CD4-positive, alpha-beta T cell (primary cell): ENCODE data around the gene TF. TPM values are rescaled to one million over a fixed set of nuclear protein-coding genes. Genes with fewer than 3 reads are reported as not detected.

Experiments used
- ATAC-seq: fragments of 200-7000 bp; cut with Tn5 transposase; one replicate; pipeline ENCODE4 v1.10.0; 2022; ENCODE audit warnings: mild to moderate bottlenecking; ENCODE audit not compliant: poor library complexity
- CTCF ChIA-PET: fragments of 350-600 bp; sonication (Branson Sonifier 250); formaldehyde crosslinking; loops from one replicate; lab custom pipeline; 2021; ENCODE audit warnings: antibody characterized with exemption, inconsistent platforms; lab: Charles Lee
- POLR2A ChIA-PET: fragments of 350-600 bp; sonication (Branson Sonifier 250); formaldehyde crosslinking; loops from one replicate; lab custom pipeline; 2021; ENCODE audit warnings: antibody characterized with exemption, inconsistent platforms; lab: Charles Lee
- DNase-seq, 14 experiments: peaks; one replicate each; pipeline ENCODE4 v3.0.0-alpha.2; 2013 to 2020; ENCODE audit warnings: mixed read lengths in 2 of 14
- H3K27ac ChIP-seq, 2 donors: one replicate each; pipeline versions ENCODE4 v1.5.1 to v1.7.0; 2013; ENCODE audit warnings: low read length in 2 of 2, low read depth in 1 of 2, mild to moderate bottlenecking in 1 of 2
- H3K27me3 ChIP-seq, 2 experiments: 1 replicate in 1 of 2; 2 replicates in 1 of 2; pipeline versions ENCODE4 v1.6.1 to v1.7.0; 2013; ENCODE audit warnings: low read length in 2 of 2, control low read depth in 1 of 2, mild to moderate bottlenecking in 1 of 2, moderate library complexity in 1 of 2; ENCODE audit not compliant: insufficient read depth in 2 of 2, control insufficient read depth in 1 of 2
- H3K36me3 ChIP-seq: one replicate; pipeline ENCODE4 v1.6.1; 2013; ENCODE audit warnings: low read length, control low read depth; ENCODE audit not compliant: insufficient read depth
- H3K4me1 ChIP-seq: one replicate; pipeline ENCODE4 v1.6.1; 2013; ENCODE audit warnings: low read length, control low read depth; ENCODE audit not compliant: insufficient read depth
- H3K4me3 ChIP-seq: one replicate; pipeline ENCODE4 v1.5.1; 2013; ENCODE audit warnings: mild to moderate bottlenecking, low read length, moderate library complexity
- H3K9me3 ChIP-seq, 2 experiments: 1 replicate in 1 of 2; 2 replicates in 1 of 2; pipeline versions ENCODE4 v1.6.1 to v1.7.0; 2013; ENCODE audit warnings: low read length in 2 of 2, mild to moderate bottlenecking in 2 of 2, control low read depth in 1 of 2, moderate library complexity in 1 of 2; ENCODE audit not compliant: control insufficient read depth in 1 of 2, insufficient read depth in 1 of 2
- H3K27ac Mint-ChIP-seq: one replicate; pipeline ENCODE4 v1.8.0; 2020; ENCODE audit warnings: mixed read lengths
- H3K27me3 Mint-ChIP-seq: one replicate; pipeline ENCODE4 v1.8.0; 2021; ENCODE audit warnings: mixed read lengths
- H3K36me3 Mint-ChIP-seq: one replicate; pipeline ENCODE4 v1.8.0; 2021; ENCODE audit warnings: low read depth, mixed read lengths
- H3K4me1 Mint-ChIP-seq: one replicate; pipeline ENCODE4 v1.8.0; 2021; ENCODE audit warnings: low read depth, mixed read lengths
- H3K4me3 Mint-ChIP-seq: one replicate; pipeline ENCODE4 v1.8.0; 2020; ENCODE audit warnings: mild to moderate bottlenecking, mixed read lengths
- H3K9me3 Mint-ChIP-seq: one replicate; pipeline ENCODE4 v1.8.0; 2020; ENCODE audit warnings: mixed read lengths
- CTCF ChIP-seq: fragments of 200-600 bp; IDR thresholded peaks from one replicate; pipeline ENCODE4 v1.8.0; 2022; ENCODE audit warnings: antibody characterized with exemption, mild to moderate bottlenecking
- intact Hi-C, 2 experiments: fragments of 100-400 bp; cut with DNase I in 1 of 2; cut with micrococcal nuclease in 1 of 2; formaldehyde crosslinking; loops; one replicate each; pipeline versions ENCODE4 v1.15.1 to v1.9.0; 2023 to 2025; cut with DNase I, micrococcal nuclease
- total RNA-seq, 174 experiments: library from RNA in 2 of 174; stranded (reverse) in 2 of 174; gene quantifications; one replicate each; pipeline ENCODE4 v1.2.3 and lab custom pipeline; 2021 to 2026

TF gene
- total RNA-seq, 2 experiments from 2014 or later: 0.30 to 0.34 TPM

DNA sequence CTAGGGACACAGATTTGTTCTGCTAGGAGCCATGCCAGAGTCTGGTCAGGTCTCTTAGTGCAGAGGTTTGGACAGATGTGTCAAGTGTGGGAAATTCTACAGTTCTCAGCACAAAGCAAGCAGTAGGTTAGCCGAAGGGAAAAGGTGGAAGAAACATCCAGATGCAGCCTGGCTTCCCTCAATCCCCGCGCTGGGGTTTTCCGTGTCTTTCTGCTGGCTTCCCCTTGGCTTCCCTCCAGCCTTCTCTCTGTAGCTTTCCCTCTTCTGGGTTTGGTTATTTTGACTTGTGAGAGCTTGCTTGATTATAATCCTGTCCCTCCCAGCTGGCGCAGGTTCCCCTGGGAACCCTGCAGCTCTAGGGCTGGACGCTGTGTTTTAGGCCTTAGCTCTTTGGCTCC lies 4.1 kb downstream of the TF start:
- Mint-ChIP-seq H3K4me3 (no peak overlapping the region), H3K9me3 (no peaks in the 10 kb centered on the region), H3K36me3 (no peaks in the 10 kb centered on the region), H3K27me3 (peaks cover 47% of the 10 kb centered on the region), H3K27ac (no peak overlapping the region), H3K4me1 (no peaks in the 10 kb centered on the region)
- ATAC-seq: no peak
- CTCF ChIA-PET: no interaction called here
- DNase-seq: no peak
- peaks cover 20 to 21% of the 10 kb centered on the region in 2 experiments for H3K27me3 ChIP-seq
- POLR2A ChIA-PET: no interaction called here
- TF ChIP-seq CTCF: no peak
- H3K4me3 ChIP-seq: no peak overlapping the region
- peaks cover 0 to 11% of the 10 kb centered on the region in 2 experiments for H3K9me3 ChIP-seq
- intact Hi-C loops: loop anchor here in 1 of 2 experiments (10.0 kb wide), 1 partner anchor 125 kb away; no protein-coding TSS in a partner anchor
- no peak overlapping the region for H3K27ac ChIP-seq
- no peaks in the 10 kb centered on the region for H3K36me3 ChIP-seq
- H3K4me1 ChIP-seq: peaks cover 4% of the 10 kb centered on the region

GRCh38 chr3:133753107-133753778 lies 7.0 kb downstream of the TF start:
- intact Hi-C loops: loop anchor here in 1 of 2 experiments (10.0 kb wide), 1 partner anchor 122 kb away; no protein-coding TSS in a partner anchor
- H3K36me3 ChIP-seq: no peaks in the 10 kb centered on the region
- POLR2A ChIA-PET: no interaction called here
- H3K27me3 Mint-ChIP-seq: peaks cover 25% of the 10 kb centered on the region
- H3K27ac ChIP-seq: no peak overlapping the region
- no peaks in the 10 kb centered on the region for H3K4me1 Mint-ChIP-seq
- H3K36me3 Mint-ChIP-seq: no peaks in the 10 kb centered on the region
- CTCF ChIA-PET: no interaction called here
- ATAC-seq (no peak), DNase-seq (no peak)
- H3K9me3 ChIP-seq: no peaks in the 10 kb centered on the region
- H3K4me1 ChIP-seq: no peaks in the 10 kb centered on the region
- H3K27ac Mint-ChIP-seq: no peak overlapping the region
- peaks cover 0 to 8% of the 10 kb centered on the region in 2 experiments for H3K27me3 ChIP-seq
- TF ChIP-seq CTCF: no peak
- H3K4me3 Mint-ChIP-seq: no peak overlapping the region
- no peak overlapping the region for H3K4me3 ChIP-seq
- H3K9me3 Mint-ChIP-seq: no peaks in the 10 kb centered on the region

DNA sequence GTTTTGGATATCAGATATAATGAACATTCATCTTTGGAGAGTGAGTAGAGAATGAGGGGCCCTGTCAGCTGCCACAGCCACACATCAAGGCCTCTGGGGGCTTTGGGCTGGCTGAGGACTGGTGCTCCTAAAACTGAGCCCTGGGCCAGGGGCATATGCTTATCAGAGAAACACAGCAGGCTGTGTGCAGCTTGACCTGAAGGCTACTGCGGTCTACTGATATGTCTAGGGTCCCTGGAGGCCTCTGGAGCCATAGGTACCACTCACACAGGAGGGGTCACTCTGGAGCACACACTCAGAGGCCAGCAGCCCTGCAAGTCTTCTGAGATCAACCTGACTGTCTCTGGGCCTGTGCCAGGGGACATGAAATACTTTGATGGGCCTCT lies 7.6 kb downstream of the TF start:
- H3K9me3 ChIP-seq: no peaks in the 10 kb centered on the region
- Mint-ChIP-seq H3K27ac (no peak overlapping the region), H3K4me3 (no peak overlapping the region), H3K27me3 (peaks cover 26% of the 10 kb centered on the region), H3K4me1 (no peaks in the 10 kb centered on the region), H3K36me3 (no peaks in the 10 kb centered on the region), H3K9me3 (no peaks in the 10 kb centered on the region)
- no peaks in the 10 kb centered on the region for H3K4me1 ChIP-seq
- no peak overlapping the region for H3K27ac ChIP-seq
- DNase-seq (no peak), ATAC-seq (no peak)
- intact Hi-C loops: loop anchor here in 1 of 2 experiments (10.0 kb wide), 1 partner anchor 121 kb away; no protein-coding TSS in a partner anchor
- peaks cover 0 to 3% of the 10 kb centered on the region in 2 experiments for H3K27me3 ChIP-seq
- TF ChIP-seq CTCF: no peak
- ChIA-PET POLR2A (no interaction called here), CTCF (no interaction called here)
- H3K36me3 ChIP-seq: no peaks in the 10 kb centered on the region
- no peak overlapping the region for H3K4me3 ChIP-seq
